HCT116 (cell line): ENCODE measurements around the gene TMEM150C. TPM values are rescaled to one million over a fixed set of nuclear protein-coding genes. Genes with fewer than 3 reads are reported as not detected.
"Not testable (repeated sequence)": the region's sequence is repeated elsewhere in the genome, so short reads cannot be mapped to it uniquely, and the experiment has no call there.

ENCODE experiments used
- ATAC-seq: fragments of 200-7000 bp; cut with Tn5 transposase; 2 replicates; pipeline ENCODE4 v1.9.1; 2020; ENCODE audit warnings: mild to moderate bottlenecking, moderate library complexity
- BruUV-seq: library from RNA; stranded (reverse); fragments of 400-500 nt; replicated peaks from 2 replicates; lab custom pipeline; 2021; lab: Mats Ljungman, UMichigan
- CTCF ChIA-PET: fragments of 300-600 bp; sonication (Branson Sonifier 250); formaldehyde crosslinking; loops from one replicate; lab custom pipeline; 2021; ENCODE audit warnings: antibody characterized with exemption; lab: Charles Lee
- POLR2A ChIA-PET: fragments of 300-600, 350-600 bp; sonication (Branson Sonifier 250); formaldehyde crosslinking; loops from one replicate; lab custom pipeline; 2021; ENCODE audit warnings: antibody characterized with exemption; lab: Charles Lee
- RAD21 ChIA-PET, 2 experiments: fragments of 300-600 bp; sonication (Branson Sonifier 250); formaldehyde crosslinking; loops; one replicate each; lab custom pipeline; 2023; ENCODE audit warnings: low total read pairs in 2 of 2; ENCODE audit not compliant: uncharacterized antibody in 2 of 2, unreplicated experiment in 2 of 2, low non-redundant PET in 1 of 2; lab: Charles Lee
- DNase-seq: peaks from one replicate; pipeline ENCODE4 v3.0.0-alpha.2; 2010; ENCODE audit warnings: low read depth, low spot score
- H2AFZ ChIP-seq: fragments of 200-600 bp; shearing (Covaris generic), sonication (generic); 2 replicates; pipeline ENCODE4 v1.6.1; 2017; ENCODE audit warnings: low read depth, mixed run types, mixed read lengths, antibody characterized with exemption, low read length; ENCODE audit not compliant: poor library complexity, severe bottlenecking
- H3K27ac ChIP-seq: 2 replicates; pipeline ENCODE4 v1.5.1; 2012; ENCODE audit warnings: low read depth, low read length
- H3K27me3 ChIP-seq: fragments of 200-600 bp; sonication (generic); 2 replicates; pipeline ENCODE4 v1.6.1; 2016; ENCODE audit warnings: mixed run types, low read length, mixed read lengths; ENCODE audit not compliant: insufficient read depth
- H3K36me3 ChIP-seq, 2 experiments: fragments of 200-500 bp in 1 of 2; fragments of 200-600 bp in 1 of 2; sonication (Bioruptor generic) in 1 of 2; sonication (generic) in 1 of 2; 2 replicates each; pipeline versions ENCODE4 v1.5.1 to v1.6.1; 2014 to 2016; ENCODE audit warnings: low read length in 2 of 2, inconsistent platforms in 1 of 2, mixed read lengths in 1 of 2, mixed run types in 1 of 2; ENCODE audit not compliant: insufficient read depth in 2 of 2, control insufficient read depth in 1 of 2
- H3K4me1 ChIP-seq, 2 experiments: fragments of 200-600 bp in 1 of 2; sonication (generic) in 1 of 2; 2 replicates each; pipeline versions ENCODE4 v1.5.1 to v1.6.1; 2012 to 2017; ENCODE audit warnings: low read length in 2 of 2, inconsistent platforms in 1 of 2, mild to moderate bottlenecking in 1 of 2, mixed read lengths in 1 of 2, mixed run types in 1 of 2, moderate library complexity in 1 of 2; ENCODE audit not compliant: insufficient read depth in 2 of 2, control insufficient read depth in 1 of 2
- H3K4me2 ChIP-seq: fragments of 200-600 bp; sonication (generic); 2 replicates; pipeline ENCODE4 v1.6.1; 2017; ENCODE audit warnings: mixed run types, low read length, mixed read lengths
- H3K4me3 ChIP-seq, 2 experiments: fragments of 200-600 bp in 1 of 2; sonication (generic) in 1 of 2; replicated peaks in 1 of 2; 2 replicates each; pipeline ENCODE4 v1.5.1; 2011 to 2016; ENCODE audit warnings: low read length in 2 of 2, control low read depth in 1 of 2, low read depth in 1 of 2, mild to moderate bottlenecking in 1 of 2, mixed read lengths in 1 of 2, mixed run types in 1 of 2
- H3K79me2 ChIP-seq: fragments of 200-600 bp; sonication (generic); 2 replicates; pipeline ENCODE4 v1.6.1; 2017; ENCODE audit warnings: mild to moderate bottlenecking, mixed run types, low read length, moderate library complexity, mixed read lengths; ENCODE audit not compliant: insufficient read depth
- H3K9ac ChIP-seq: fragments of 200-600 bp; sonication (generic); 2 replicates; pipeline ENCODE4 v1.6.1; 2016; ENCODE audit warnings: low read length, mixed read lengths
- H3K9me2 ChIP-seq: fragments of 200-600 bp; sonication (generic), shearing (Covaris generic); 2 replicates; pipeline ENCODE4 v1.6.1; 2017; ENCODE audit warnings: mixed run types, mild to moderate bottlenecking, moderate library complexity; ENCODE audit not compliant: insufficient read depth
- H3K9me3 ChIP-seq, 2 experiments: fragments of 200-500 bp in 1 of 2; fragments of 200-600 bp in 1 of 2; sonication (Bioruptor generic) in 1 of 2; sonication (generic) in 1 of 2; 2 replicates each; pipeline ENCODE4 v1.6.1; 2014 to 2017; ENCODE audit warnings: low read length in 2 of 2, mixed read lengths in 2 of 2, inconsistent platforms in 1 of 2, low read depth in 1 of 2, mild to moderate bottlenecking in 1 of 2, mixed run types in 1 of 2, moderate library complexity in 1 of 2; ENCODE audit not compliant: control insufficient read depth in 1 of 2, insufficient read depth in 1 of 2
- H4K20me1 ChIP-seq: fragments of 200-600 bp; sonication (generic), shearing (Covaris generic); 2 replicates; pipeline ENCODE4 v1.6.1; 2017; ENCODE audit warnings: mixed run types, mild to moderate bottlenecking, moderate library complexity; ENCODE audit not compliant: insufficient read depth
- ZNF274 ChIP-seq: fragments of 200-500 bp; sonication (Bioruptor generic); IDR thresholded peaks from 2 replicates; pipeline ENCODE4 v1.6.1; 2014; ENCODE audit warnings: mild to moderate bottlenecking, low read depth, low read length, inconsistent platforms
- intact Hi-C: fragments of 100-400 bp; cut with micrococcal nuclease; formaldehyde crosslinking; loops from 2 replicates; pipeline ENCODE4 v1.10.0; 2022
- total RNA-seq: library from RNA; stranded (reverse); gene quantifications from one replicate; pipeline ENCODE4 v1.2.1, GENCODE V29; 2021; ENCODE audit not compliant: unreplicated experiment
- TF ChIP-seq, protein P1 (sequence below): IDR thresholded peaks from 2 replicates; pipeline ENCODE4 v1.6.1; 2012

TMEM150C gene
- total RNA-seq, 1 experiment from 2014 or later: 1.2 TPM

GRCh38 chr4:82559735-82560120 lies 2.1 kb downstream of the TMEM150C start:
- CTCF ChIA-PET: no interaction called here
- no peak for ATAC-seq
- Histone ChIP-seq H3K27ac (no peak overlapping the region), H3K79me2 (no peaks in the 10 kb centered on the region), H3K9me2 (no peaks in the 10 kb centered on the region), H3K4me1 (peaks cover 0 to 5% of the 10 kb centered on the region in 2 experiments; a peak in 2 of 4 replicates), H3K9ac (no peak overlapping the region), H3K9me3 (no peaks in the 10 kb centered on the region), H4K20me1 (no peaks in the 10 kb centered on the region), H3K27me3 (no peaks in the 10 kb centered on the region), H3K4me2 (no peak overlapping the region), H2AFZ (no peak overlapping the region), H3K36me3 (no peaks in the 10 kb centered on the region), H3K4me3 (no peak overlapping the region)
- TF ChIP-seq, protein P1, sequence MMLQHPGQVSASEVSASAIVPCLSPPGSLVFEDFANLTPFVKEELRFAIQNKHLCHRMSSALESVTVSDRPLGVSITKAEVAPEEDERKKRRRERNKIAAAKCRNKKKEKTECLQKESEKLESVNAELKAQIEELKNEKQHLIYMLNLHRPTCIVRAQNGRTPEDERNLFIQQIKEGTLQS: no peak
- TF ChIP-seq ZNF274: no peak
- RAD21 ChIA-PET: no interaction called here
- intact Hi-C loops: no loop called here
- BruUV-seq: no TSS peak
- POLR2A ChIA-PET: no interaction called here
- no peak for DNase-seq

DNA sequence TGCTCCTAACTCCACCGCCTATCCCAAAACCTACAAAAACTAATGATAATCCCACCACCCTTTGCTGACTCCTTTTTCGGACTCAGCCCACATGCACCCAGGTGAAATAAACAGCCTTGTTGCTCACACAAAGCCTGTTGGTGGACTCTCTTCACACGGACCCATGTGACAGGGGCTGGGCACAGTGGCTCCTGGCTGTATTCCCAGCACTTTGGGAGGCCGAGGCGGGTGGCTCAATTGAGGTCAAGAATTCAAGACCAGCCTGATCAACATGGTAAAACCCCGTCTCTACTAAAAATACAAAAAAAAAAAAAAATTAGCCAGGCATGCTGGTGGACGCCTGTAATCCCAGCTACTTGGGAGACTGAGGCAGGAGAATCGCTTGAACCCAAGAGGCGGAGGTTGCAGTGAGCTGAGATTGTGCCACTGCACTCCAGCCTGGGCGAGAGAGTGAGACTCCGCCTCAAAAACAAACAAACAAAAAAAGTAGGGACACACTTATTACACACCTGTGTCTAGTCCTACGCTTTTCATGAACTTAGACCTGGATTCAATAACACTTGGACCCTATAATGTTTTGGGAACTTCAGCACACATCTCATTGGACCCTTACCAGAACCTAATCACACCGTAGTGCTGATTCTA lies 2.6 kb downstream of the TMEM150C start:
- DNase-seq, H4K20me1 ChIP-seq, H3K79me2 ChIP-seq, BruUV-seq, H3K4me1 ChIP-seq, intact Hi-C loops, POLR2A ChIA-PET, H3K9ac ChIP-seq, H3K27me3 ChIP-seq, H3K9me2 ChIP-seq, H3K36me3 ChIP-seq, ATAC-seq, RAD21 ChIA-PET, H3K4me3 ChIP-seq, H3K4me2 ChIP-seq, H3K9me3 ChIP-seq, CTCF ChIA-PET, H3K27ac ChIP-seq, H2AFZ ChIP-seq: not testable (repeated sequence)
